ENCODE measurements around the gene BCL2L13.
"Not testable (repeated sequence)": the region's sequence is repeated elsewhere in the genome, so short reads cannot be mapped to it uniquely, and the experiment has no call there.

- TF ChIP-seq, protein P1, sequence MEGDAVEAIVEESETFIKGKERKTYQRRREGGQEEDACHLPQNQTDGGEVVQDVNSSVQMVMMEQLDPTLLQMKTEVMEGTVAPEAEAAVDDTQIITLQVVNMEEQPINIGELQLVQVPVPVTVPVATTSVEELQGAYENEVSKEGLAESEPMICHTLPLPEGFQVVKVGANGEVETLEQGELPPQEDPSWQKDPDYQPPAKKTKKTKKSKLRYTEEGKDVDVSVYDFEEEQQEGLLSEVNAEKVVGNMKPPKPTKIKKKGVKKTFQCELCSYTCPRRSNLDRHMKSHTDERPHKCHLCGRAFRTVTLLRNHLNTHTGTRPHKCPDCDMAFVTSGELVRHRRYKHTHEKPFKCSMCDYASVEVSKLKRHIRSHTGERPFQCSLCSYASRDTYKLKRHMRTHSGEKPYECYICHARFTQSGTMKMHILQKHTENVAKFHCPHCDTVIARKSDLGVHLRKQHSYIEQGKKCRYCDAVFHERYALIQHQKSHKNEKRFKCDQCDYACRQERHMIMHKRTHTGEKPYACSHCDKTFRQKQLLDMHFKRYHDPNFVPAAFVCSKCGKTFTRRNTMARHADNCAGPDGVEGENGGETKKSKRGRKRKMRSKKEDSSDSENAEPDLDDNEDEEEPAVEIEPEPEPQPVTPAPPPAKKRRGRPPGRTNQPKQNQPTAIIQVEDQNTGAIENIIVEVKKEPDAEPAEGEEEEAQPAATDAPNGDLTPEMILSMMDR (IDR thresholded peaks at IDR 0.05): not testable (repeated sequence)
- not testable (repeated sequence) for TF ChIP-seq POLR2A (IDR thresholded peaks at IDR 0.05)
Observed at GRCh38 chr22:17642357-17642756, 3.8 kb downstream of the BCL2L13 start.
